AG09319 (cell line): ENCODE results near the gene ZNF580.

ENCODE experiments used
- DNase-seq: peaks from one replicate; pipeline ENCODE4 v3.0.0-alpha.2; 2010; ENCODE audit warnings: low read depth; ENCODE audit errors: extremely low read depth
- TF ChIP-seq, protein P1 (sequence below): IDR thresholded peaks from 2 replicates; pipeline ENCODE4 v1.5.1; 2011; ENCODE audit warnings: low read depth, mild to moderate bottlenecking, inconsistent platforms, low read length, moderate library complexity

The ZNF580 gene

DNA sequence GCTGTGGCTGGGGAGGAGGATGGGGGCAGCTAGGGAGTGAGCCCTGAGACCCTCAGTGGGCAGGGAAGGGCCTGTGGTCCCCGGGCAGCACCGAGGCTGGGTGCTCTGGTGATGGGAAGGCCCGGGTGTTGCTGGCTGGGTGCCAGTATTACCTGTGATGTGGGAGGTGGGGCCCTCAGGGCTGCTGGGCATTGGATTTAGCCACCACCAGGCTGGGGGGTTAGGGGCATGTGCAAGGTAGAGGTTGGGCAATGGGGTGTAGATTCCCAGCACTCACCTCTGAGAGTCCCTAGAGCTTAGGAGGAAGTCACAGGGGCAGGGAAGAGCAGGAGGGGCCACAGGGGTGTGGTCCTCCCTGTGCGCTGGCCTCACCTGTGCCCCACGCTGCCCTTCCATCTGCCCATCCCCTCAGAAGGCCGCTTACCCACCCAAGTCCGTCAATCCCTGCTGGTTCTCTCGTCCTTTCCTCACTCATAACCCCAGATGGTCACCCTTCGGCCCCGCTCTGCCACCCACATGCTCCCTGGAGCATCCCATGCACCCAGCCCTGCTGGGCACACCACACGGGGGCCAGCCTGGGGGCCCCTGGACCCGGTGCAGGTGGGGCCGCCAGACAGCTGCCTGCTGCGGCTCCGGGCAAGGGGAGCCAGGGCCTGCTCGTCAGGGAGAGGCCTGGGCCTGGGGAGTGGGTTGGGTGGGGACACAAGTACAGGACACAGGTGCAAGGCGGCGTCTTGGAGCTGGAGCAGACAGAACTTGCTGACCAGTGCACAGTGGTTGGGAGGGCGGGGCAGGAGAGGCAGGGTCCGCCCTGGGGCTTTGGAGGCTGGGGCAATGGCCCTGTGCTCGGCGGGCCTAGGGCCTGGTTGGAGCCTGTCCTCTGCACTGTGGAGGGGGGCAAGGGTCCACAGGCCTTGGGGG lies 46.7 kb downstream of the ZNF580 start:
- TF ChIP-seq, protein P1, sequence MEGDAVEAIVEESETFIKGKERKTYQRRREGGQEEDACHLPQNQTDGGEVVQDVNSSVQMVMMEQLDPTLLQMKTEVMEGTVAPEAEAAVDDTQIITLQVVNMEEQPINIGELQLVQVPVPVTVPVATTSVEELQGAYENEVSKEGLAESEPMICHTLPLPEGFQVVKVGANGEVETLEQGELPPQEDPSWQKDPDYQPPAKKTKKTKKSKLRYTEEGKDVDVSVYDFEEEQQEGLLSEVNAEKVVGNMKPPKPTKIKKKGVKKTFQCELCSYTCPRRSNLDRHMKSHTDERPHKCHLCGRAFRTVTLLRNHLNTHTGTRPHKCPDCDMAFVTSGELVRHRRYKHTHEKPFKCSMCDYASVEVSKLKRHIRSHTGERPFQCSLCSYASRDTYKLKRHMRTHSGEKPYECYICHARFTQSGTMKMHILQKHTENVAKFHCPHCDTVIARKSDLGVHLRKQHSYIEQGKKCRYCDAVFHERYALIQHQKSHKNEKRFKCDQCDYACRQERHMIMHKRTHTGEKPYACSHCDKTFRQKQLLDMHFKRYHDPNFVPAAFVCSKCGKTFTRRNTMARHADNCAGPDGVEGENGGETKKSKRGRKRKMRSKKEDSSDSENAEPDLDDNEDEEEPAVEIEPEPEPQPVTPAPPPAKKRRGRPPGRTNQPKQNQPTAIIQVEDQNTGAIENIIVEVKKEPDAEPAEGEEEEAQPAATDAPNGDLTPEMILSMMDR, result no peak
- DNase-seq, result no peak

DNA sequence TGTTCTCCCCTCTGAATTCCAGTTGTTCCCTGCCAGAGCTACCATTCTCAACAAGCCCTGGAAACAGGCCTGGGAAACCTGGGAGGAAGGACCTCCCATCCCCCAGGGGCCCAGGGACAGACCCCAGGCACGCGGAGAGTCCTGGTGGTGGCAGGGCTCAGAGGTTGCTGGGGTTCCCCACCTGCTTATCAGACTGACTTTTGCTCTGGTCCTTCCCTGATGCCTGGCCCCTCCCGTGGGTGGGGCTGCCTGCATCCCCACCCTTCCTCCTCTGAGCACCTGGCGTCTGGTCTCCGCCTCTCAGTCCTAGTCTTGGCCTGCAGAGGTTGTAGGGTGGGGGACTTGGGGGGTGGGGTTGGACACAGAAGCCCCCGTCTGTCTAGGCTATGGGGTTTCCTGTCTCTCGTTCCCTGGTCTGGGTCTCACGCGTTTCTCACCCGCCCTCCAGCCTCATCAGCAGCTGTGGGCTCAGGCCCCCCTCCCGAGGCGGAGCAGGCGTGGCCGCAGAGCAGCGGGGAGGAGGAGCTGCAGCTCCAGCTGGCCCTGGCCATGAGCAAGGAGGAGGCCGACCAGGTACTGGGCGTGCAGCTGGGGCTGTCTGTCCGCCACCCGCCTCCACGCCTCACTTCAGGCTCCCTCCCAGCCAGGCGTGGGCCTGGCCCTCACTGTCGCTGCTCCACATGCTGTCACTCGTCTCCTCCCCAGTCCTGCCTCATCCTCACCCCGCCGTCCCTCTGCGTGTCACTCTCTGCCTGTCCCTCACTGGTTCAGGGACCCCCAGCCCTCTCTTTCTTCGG lies 47.8 kb downstream of the ZNF580 start:
- TF ChIP-seq, protein P1, result no peak
- no peak for DNase-seq

DNA sequence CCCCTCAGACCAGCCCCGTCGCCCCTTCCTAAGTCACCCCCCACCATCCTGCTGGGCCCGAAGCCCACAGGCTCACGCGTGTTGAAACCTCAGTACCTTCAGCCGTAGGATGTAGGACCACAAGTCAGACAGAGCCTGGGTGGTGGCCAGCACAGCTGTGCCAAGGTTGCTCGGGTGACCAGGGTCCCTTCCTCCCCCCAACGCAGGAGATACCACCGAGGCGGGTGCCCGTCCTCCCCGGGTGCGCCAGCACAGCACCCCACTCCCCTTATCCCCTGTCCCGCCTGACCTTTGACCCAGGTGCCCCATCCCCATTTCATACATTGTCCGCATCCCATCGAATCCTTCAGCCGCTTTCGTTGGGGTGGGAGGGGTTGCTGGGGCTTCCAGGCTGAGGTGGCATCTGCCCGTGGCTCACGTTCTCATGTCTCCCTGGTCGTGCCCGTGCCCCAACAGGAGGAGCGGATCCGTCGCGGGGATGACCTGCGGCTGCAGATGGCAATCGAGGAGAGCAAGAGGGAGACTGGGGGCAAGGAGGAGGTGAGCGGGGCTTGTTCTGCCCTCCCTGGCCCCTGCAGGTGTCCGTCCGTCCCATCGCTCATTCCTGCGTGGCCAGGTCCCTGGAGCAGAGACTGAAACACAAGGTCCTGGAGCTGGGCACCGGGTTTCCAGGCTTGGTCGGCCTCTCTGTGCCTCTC lies 48.8 kb downstream of the ZNF580 start:
- no peak for DNase-seq
- TF ChIP-seq, protein P1, result no peak

DNA sequence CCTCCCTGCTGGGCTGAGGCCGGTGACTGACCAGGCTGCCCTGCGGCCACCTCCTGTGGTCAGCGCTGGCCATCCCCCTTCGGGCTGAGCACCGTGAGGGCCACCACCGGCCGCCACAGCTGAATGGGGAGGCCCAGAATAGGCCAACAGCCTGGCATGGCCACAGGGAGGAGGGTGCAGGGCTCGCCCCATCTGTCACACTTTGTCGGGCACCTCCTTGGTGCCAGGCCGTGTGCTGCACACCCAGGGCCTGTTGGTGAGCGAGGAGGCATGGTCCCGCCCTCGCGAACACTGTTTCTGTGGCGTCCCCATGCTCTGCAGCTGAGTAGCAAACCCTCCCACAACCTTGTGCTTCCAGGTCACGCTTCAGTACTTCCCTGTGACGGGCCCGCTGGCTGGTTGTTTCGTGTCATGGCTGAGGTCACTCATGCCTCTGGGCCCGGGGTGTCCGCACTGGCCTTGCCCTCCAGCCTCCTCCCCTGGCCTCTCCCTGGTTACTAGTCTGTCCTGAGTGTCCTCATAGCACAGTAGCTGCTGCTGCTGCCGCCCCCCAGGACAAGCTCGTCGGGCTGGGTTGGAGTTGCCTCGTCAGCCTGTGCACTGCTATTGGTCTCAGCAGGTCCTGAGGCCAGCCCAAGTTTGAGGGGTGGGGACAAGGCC lies 49.4 kb downstream of the ZNF580 start:
- TF ChIP-seq, protein P1, result no peak
- no peak for DNase-seq

DNA sequence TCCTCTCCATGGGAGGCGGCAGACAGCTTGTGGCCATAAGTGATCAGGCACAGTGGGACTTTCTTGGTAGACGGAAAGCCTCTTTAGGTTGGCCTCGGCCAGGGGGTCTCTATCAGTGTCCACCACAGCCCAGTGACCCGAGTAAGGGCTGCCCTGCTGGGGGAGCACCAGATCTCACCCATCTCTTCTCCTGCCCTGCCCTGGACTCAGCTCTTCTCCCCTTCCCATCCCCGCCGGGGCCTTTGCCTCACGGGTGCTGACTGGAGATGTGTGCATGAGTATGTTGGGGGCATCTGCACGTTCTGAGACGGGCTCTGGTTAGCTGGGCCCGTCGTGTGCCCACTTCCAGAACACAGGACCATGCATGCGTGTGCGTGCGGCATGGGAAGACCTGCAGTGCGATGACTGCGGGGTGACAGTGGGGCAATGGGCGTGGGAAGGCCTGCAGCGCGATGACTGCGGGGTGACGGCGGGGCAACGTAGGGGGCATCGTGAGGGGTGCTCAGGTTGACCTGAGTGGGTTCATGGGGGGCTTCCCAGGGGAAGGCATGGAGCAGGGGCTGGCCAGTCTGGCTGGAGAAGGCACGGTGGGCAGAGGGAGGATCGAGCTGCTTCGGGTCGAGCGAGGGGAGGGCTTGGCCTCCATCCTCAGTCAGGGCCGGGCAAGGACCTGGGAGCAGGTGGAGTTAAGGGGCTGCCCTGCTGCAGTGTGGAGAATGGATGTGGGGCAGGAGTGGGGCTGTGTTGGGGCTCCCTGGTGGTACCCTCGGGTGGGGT lies 50.2 kb downstream of the ZNF580 start:
- TF ChIP-seq, protein P1, result no peak

DNA sequence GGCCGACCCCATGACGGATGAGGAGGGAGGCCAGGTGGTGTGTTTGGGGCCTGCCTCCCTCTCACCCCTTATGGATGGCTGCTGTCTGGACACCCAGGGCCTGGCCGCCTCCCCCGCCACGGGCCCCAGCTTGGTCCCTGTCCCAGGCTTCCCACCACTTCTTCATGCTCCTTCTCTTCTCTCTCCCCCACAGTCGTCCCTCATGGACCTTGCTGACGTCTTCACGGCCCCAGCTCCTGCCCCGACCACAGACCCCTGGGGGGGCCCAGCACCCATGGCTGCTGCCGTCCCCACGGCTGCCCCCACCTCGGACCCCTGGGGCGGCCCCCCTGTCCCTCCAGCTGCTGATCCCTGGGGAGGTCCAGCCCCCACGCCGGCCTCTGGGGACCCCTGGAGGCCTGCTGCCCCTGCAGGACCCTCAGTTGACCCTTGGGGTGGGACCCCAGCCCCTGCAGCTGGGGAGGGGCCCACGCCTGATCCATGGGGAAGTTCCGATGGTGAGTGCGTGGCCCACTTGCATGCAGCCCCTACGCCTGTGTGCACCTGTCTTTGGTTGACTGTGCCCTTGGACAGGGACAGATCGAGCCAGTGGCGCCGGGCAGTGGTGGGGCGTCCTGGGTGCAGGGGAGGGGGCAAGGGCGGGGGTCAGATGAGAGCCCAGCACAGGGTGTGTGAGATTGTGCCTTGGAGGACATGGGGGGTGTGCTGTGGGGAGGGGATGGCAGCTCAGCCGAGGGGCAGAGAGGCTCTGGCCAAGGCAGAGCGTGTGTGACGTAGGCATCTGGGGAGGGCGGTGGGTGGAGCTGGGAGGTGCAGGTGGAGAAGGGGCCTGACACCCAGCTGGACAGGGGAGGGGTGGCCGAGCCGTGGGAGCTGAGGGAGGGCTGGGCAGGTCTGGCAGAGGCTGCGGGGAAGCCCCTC lies 51.0 kb downstream of the ZNF580 start:
- DNase-seq, result no peak
- TF ChIP-seq, protein P1, result no peak

More for the DNA sequence above, 50.2 kb downstream of the ZNF580 start:
- DNase-seq, result no peak
